Activated B cell treated with CpG ODN at 0.5 μM for 24 hours (primary cell): ENCODE data around the gene NRXN3. TPM values are rescaled to one million over a fixed set of nuclear protein-coding genes. Genes with fewer than 3 reads are reported as not detected.

Source experiments
- ATAC-seq: fragments of 200-7000 bp; cut with Tn5 transposase; one replicate; pipeline ENCODE4 v1.10.0; 2021; ENCODE audit warnings: low read depth, mild to moderate bottlenecking, moderate library complexity
- CTCF ChIA-PET: fragments of 350-600 bp; sonication (Branson Sonifier 250); formaldehyde crosslinking; loops from one replicate; lab custom pipeline; 2021; ENCODE audit warnings: antibody characterized with exemption; lab: Charles Lee
- POLR2A ChIA-PET: fragments of 350-600 bp; sonication (Branson Sonifier 250); formaldehyde crosslinking; loops from one replicate; lab custom pipeline; 2021; ENCODE audit warnings: antibody characterized with exemption; lab: Charles Lee
- DNase-seq: peaks from one replicate; pipeline ENCODE4 v3.0.0; 2022
- H3K27ac Mint-ChIP-seq: one replicate; pipeline ENCODE4 v1.8.0; 2020; ENCODE audit warnings: mixed read lengths
- H3K27me3 Mint-ChIP-seq: one replicate; pipeline ENCODE4 v1.8.0; 2021; ENCODE audit warnings: mixed read lengths
- H3K36me3 Mint-ChIP-seq: one replicate; pipeline ENCODE4 v1.8.0; 2021; ENCODE audit warnings: low read depth, mixed read lengths
- H3K4me1 Mint-ChIP-seq: one replicate; pipeline ENCODE4 v1.8.0; 2021; ENCODE audit warnings: mixed read lengths
- H3K4me3 Mint-ChIP-seq: one replicate; pipeline ENCODE4 v1.8.0; 2020; ENCODE audit warnings: mild to moderate bottlenecking, mixed read lengths
- H3K9me3 Mint-ChIP-seq: one replicate; pipeline ENCODE4 v1.8.0; 2020; ENCODE audit warnings: mixed read lengths
- intact Hi-C: fragments of 100-400 bp; cut with micrococcal nuclease; formaldehyde crosslinking; loops from one replicate; pipeline ENCODE4 v1.15.1; 2024
- total RNA-seq: library from RNA; stranded (reverse); gene quantifications from 2 replicates; pipeline ENCODE4 v1.2.3, GENCODE V29; 2022
- TF ChIP-seq, protein P1 (sequence below): fragments of 200-600 bp; IDR thresholded peaks from one replicate; pipeline ENCODE4 v1.8.0; 2022; ENCODE audit warnings: antibody characterized with exemption, mild to moderate bottlenecking

Gene NRXN3
- total RNA-seq, 1 donor from 2014 or later = not detected

DNA sequence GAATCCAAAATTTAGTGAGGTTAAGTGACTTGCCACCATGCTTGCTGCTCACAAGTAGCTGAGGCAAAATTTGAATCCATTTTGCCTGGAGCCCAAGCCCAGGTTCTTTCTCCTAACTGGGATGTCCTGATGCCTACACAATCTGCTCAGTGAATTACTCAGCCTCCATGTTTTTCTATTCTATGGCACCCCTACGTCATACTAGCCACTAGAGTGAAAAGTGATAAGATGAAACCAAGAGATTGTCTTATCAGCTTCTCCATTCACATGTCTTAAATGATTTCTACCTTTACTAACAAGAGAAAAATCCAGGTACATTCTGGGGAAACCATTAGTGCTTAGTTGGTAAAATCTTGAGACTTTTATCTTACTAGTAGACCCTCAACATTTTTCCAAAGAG is 1321.0 kb downstream of the NRXN3 start:
- ATAC-seq (no peak), DNase-seq (no peak)
- no peaks in the 10 kb centered on the region for H3K4me1 Mint-ChIP-seq
- TF ChIP-seq, protein P1, sequence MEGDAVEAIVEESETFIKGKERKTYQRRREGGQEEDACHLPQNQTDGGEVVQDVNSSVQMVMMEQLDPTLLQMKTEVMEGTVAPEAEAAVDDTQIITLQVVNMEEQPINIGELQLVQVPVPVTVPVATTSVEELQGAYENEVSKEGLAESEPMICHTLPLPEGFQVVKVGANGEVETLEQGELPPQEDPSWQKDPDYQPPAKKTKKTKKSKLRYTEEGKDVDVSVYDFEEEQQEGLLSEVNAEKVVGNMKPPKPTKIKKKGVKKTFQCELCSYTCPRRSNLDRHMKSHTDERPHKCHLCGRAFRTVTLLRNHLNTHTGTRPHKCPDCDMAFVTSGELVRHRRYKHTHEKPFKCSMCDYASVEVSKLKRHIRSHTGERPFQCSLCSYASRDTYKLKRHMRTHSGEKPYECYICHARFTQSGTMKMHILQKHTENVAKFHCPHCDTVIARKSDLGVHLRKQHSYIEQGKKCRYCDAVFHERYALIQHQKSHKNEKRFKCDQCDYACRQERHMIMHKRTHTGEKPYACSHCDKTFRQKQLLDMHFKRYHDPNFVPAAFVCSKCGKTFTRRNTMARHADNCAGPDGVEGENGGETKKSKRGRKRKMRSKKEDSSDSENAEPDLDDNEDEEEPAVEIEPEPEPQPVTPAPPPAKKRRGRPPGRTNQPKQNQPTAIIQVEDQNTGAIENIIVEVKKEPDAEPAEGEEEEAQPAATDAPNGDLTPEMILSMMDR = no peak
- no peaks in the 10 kb centered on the region for H3K27me3 Mint-ChIP-seq
- H3K4me3 Mint-ChIP-seq = no peak overlapping the region
- no peak overlapping the region for H3K27ac Mint-ChIP-seq
- H3K36me3 Mint-ChIP-seq = no peaks in the 10 kb centered on the region
- peaks cover 7% of the 10 kb centered on the region for H3K9me3 Mint-ChIP-seq
- ChIA-PET POLR2A (no interaction called here), CTCF (no interaction called here)
- intact Hi-C loops = no loop called here

DNA sequence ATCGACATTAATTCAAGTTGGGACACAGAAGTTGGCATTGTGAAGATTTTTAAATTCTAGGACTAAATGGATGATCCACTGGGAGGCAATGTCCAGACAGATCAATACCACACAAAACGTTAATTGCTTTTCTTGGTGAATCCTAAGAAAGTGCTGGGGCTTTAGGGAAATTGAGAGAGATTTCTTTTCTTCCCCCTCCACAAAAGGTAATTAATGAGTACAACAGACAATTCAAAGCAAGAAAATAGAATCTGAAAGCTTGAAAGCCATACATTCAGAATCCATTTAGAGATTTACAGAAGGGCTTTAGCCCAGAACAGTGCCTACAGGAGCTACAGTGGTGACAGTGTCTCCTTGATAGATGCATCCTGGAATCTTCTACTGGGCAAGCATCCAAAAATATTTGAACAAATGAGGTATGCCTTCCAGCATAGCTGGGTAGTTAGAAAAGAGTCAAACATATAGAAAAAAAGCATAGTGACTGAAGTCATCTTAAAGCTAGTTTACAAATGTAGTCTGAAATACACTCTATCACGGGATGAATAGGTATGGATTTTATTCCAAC is 1323.0 kb downstream of the NRXN3 start:
- ATAC-seq = no peak

DNA sequence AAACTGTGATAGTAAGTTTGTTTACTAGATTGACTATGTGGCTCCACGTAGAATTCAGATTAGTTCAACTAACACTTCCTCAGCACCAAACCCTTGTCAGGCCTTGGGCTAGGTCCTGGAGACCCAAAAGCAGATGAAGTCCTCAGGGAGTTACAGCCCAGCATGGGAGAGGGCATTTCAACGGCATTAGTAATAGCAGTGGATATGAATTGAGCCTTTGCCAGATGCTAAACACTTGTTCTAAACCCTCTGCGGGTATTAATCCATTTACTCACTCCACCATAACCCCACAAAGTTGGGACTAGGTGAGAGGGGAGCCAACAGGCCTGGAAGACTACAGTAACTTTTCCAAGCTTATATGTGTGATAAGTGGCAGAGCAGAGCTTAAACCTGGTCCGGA is 1326.5 kb downstream of the NRXN3 start:
- intact Hi-C loops = no loop called here
- Mint-ChIP-seq H3K27me3 (no peaks in the 10 kb centered on the region), H3K9me3 (peaks cover 2% of the 10 kb centered on the region), H3K36me3 (no peaks in the 10 kb centered on the region), H3K27ac (no peak overlapping the region), H3K4me1 (no peaks in the 10 kb centered on the region), H3K4me3 (no peak overlapping the region)
- no peak for DNase-seq
- no peak for ATAC-seq
- ChIA-PET POLR2A (no interaction called here), CTCF (no interaction called here)
- TF ChIP-seq, protein P1 = no peak

More for the DNA sequence above, 1323.0 kb downstream of the NRXN3 start:
- Mint-ChIP-seq H3K27me3 (no peaks in the 10 kb centered on the region), H3K36me3 (no peaks in the 10 kb centered on the region), H3K4me1 (no peaks in the 10 kb centered on the region), H3K4me3 (no peak overlapping the region), H3K27ac (no peak overlapping the region), H3K9me3 (peaks cover 4% of the 10 kb centered on the region)
- no peak for DNase-seq
- intact Hi-C loops = no loop called here
- TF ChIP-seq, protein P1 = no peak
- CTCF ChIA-PET = no interaction called here
- POLR2A ChIA-PET = no interaction called here

DNA sequence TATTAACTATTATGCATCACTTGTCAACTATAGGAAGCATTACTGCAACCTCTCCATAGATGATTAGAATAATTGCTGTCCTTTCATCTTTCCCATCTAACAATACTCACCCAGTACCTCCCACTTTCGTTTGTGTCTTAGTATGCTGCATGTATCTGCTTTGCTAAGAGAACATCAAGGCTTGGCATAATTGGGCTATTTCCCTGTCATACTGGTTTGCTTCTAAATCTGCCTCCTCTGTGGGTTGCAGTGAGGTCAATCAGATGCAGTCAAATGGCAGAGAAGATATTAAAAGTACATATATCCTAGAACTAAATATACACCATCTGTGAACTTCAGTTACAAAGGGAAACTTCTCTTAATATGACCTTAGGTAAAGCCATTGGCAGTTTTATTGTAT is 1330.3 kb downstream of the NRXN3 start:
- Mint-ChIP-seq H3K36me3 (no peaks in the 10 kb centered on the region), H3K4me3 (no peak overlapping the region), H3K27ac (no peak overlapping the region), H3K9me3 (peaks cover 5% of the 10 kb centered on the region), H3K4me1 (no peaks in the 10 kb centered on the region), H3K27me3 (no peaks in the 10 kb centered on the region)
- CTCF ChIA-PET = no interaction called here
- TF ChIP-seq, protein P1 = no peak
- DNase-seq (no peak), ATAC-seq (no peak)
- POLR2A ChIA-PET = no interaction called here
- intact Hi-C loops = no loop called here

DNA sequence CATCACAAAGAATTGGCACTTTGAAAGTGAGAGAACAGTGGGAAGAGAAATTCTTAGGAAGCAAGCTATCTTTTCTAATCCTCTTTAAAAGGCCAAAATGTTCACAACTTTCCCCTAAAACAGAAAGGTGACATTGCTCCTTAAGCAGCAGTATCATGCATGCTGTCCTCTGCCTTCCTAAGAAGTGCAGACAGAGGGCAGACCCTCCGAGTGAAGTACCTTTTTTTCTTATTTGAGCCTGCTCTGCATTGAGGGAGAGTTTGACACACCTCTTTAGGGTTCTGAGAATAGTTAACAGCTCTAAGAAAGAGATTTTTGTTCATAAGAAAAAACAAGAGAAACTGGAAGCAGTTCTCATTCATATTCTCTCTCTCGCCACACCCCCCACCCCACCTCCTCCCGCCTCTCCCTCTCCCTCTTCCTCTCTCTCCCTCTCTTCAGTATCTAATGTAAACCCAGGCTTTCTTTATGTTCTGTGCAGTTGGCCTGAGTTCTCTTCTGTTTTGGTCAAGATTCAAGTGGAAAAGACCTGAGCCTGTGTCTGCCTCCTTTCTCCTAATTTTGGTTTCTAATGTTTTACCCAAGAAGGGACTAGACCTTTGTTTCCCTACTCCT is 1332.1 kb downstream of the NRXN3 start:
- H3K36me3 Mint-ChIP-seq = no peaks in the 10 kb centered on the region
- no peak overlapping the region for H3K4me3 Mint-ChIP-seq
- TF ChIP-seq, protein P1 = no peak
- ChIA-PET CTCF (no interaction called here), POLR2A (no interaction called here)
- H3K9me3 Mint-ChIP-seq = peaks cover 5% of the 10 kb centered on the region
- no peaks in the 10 kb centered on the region for H3K27me3 Mint-ChIP-seq
- H3K4me1 Mint-ChIP-seq = no peaks in the 10 kb centered on the region
- intact Hi-C loops = no loop called here
- DNase-seq (no peak), ATAC-seq (no peak)
- H3K27ac Mint-ChIP-seq = no peak overlapping the region
